GM18508 (cell line): ENCODE results near the gene MOGAT1.
A peak's percentile ranks its signal among the peaks of the same experiment; 100 is the strongest.
"Not testable (repeated sequence)": the region's sequence is repeated elsewhere in the genome, so short reads cannot be mapped to it uniquely, and the experiment has no call there.

ENCODE experiments used
- ATAC-seq: cut with Tn5 transposase; IDR thresholded peaks from one replicate; pipeline ENCODE4 v1.9.1; 2021; ENCODE audit warnings: moderate number of reproducible peaks; ENCODE audit not compliant: insufficient read depth, unreplicated experiment

The MOGAT1 gene

DNA sequence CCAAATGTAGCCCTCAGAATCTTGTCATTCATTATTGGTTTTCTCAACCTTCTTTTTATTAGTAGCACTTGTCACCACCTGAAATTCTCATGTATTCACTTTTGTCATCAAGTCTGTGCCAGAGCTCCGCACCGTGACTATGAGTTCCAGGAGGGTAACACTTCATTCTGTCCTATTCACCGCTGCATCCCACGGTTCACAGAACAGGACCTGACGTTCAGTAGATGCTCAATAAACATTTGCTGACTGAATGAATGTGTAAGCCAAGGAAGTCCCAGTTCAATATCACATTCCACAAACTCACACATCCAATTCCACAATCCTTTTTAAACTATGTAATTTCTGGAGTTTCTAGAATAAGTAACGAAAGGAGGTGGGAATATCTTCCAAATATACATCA is 65.5 kb downstream of the MOGAT1 start:
- ATAC-seq: no peak

GRCh38 chr2:222738312-222738711 is 66.9 kb downstream of the MOGAT1 start:
- no peak for ATAC-seq

DNA sequence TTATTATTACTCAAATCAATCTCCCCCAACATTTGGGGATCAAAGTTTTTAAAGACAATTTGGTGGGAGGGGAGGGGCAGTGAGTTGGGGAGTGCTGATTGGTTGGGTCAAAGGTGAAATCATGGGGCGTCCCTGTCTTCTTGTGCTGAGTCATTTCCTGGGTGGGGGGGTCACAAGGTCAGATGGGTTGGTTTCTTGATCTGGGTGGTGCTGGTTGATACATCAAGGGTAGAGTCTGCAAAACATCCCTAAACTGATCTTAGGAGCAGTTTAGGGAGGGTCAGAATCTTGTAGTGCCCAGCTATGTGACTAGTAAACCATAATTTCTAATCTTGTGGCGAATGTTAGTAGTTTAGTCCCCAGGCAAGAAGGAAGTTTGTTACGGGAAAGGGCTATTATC is 67.4 kb downstream of the MOGAT1 start:
- no peak for ATAC-seq

DNA sequence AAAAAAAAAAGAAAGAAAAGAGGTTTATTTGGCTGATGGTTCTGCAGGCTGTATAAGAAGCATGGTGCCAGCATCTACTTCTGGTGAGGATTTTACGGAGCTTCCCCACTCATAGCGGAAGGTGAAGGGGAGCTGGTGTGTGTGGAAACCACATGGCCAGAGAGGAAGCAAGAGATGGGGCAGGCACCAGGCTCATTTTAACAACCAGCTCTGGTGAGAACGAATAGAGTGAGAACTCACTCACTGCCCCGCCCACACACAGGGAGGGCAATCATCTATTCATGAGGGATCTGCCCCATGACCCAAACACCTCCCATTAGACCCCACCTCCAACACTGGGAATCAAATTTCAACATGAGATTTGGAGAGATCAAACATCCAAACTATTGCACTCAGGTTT is 68.5 kb downstream of the MOGAT1 start:
- no peak for ATAC-seq

DNA sequence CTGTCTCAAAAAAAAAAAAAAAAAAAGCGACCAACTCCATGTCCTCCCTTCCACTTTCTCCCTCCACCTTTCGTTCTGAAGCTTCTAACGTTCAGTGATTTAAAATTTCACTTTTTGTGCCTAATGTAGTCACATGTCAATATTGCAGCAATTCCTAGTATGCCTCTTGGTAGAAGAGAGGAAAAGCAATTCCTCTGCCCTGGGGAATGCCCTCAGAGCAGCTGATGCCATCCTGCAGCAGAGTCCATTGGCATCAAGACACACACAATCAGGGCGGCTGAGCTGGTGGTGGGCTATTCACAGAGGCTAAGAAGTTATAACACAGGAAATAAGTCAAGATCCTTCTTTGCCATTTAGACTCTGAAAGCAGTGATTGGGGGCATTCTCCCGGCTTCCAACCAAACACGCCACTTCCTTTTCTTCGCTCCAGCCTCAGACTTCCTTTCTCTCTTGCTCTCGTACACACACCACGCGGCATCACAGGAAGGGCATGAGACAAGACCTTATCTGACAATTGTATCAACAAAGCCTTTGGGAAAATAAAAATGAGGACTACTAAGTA is 71.9 kb downstream of the MOGAT1 start:
- no peak for ATAC-seq

DNA sequence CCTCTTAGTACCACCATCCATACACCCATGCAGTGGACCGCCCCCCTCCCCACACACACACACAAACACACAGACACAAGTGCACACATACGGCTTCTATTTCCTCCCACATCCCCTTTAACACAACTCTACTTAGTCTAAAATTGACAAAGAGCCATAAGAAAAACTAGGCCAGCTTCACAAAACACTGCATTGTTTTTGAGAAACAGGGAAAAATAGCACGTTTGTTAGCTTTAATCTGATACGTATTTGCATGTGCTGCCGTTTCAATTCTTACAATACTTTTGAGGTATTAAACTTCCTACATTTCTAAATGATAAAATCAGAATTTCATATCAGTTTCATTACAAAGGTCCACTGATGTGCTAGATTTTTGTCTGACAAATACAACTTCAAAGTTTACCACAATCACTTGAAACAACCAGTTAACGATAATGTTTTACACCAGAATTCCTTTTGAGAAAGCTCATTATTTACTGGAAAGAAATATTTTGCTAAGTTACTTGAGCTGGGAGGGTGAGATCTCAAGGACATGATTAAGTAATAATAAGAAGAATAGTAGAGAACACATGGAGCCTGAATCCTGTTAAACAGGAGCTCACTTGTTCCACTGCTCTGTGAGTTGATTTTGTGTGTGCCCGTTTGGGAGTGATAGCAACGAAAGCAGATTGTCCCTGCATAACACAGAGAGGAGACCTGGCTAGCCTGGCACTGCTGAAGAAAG is 74.5 kb downstream of the MOGAT1 start:
- no peak for ATAC-seq

- peak; percentile 54 for ATAC-seq
Measured at GRCh38 chr2:222747526-222748160, 76.2 kb downstream of the MOGAT1 start.

DNA sequence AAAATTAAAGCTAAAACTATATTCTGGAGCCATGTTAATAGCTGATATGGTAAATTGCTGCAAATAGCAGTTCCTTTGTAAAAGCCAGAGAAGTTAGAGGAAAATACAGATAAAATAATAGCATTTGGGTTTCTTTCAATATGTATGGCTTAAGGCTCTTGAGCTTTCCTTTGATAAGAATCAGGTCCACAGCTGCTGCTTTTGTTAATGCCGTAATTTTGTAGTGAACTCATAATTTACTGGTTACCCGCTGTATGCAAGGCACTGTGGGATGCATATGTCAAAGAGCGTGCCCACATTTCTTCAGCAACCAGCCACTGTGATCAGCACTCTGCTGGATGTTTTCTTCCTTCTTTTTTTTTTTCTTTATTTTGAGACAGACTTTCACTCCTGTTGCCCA is 79.1 kb downstream of the MOGAT1 start:
- no peak for ATAC-seq

DNA sequence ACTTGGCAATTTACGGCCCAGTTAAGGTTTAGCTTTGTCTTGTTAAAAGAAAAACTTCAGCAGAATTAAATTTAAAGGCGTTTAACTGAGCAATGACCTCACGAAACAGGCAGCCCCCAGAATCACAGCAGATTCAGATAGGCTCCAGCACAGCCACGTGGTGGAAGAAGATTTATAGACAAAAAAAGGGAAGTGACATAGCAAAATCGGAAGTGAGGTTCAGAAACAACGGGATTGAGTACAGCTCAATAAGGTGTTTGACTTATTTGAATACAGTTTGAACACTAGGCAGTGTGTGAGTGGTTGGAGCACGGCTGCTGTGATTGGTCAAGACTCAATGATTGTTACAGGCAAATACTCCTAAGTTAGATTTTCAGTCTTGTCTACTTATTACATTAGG is 79.8 kb downstream of the MOGAT1 start:
- ATAC-seq: no peak

GRCh38 chr2:222751821-222752719 is 80.6 kb downstream of the MOGAT1 start:
- no peak for ATAC-seq

- no peak for ATAC-seq
Measured at GRCh38 chr2:222752746-222753145, 81.3 kb downstream of the MOGAT1 start.

DNA sequence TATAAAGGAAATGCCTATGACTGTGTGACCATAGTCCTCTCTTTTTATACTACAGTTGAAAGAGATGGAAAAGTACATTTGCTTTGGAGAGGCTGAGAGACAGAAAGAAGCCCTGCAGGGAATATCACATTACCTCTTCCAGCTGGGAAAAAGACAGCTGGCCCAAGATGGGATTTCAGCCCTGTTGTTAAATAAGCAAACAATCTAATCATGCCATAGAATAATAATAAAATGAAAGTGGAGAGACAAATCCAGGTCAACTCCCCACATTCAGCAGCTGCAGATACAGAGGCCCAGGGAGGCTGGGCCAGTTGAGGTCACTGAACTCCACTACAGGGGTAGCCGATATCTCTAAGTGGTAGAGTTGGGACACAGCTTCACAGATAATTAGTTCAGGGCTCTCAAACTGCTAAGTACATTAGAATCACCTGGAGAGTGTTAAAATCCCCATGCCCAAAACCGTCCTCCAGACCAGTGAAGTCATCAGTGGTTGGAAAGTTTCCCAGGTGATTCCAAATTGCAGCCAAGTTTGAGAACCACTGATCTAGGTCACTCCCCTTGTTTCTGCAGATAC is 81.9 kb downstream of the MOGAT1 start:
- no peak for ATAC-seq

- ATAC-seq: no peak
Measured at GRCh38 chr2:222754324-222754930, 83.0 kb downstream of the MOGAT1 start.

- not testable (repeated sequence) for ATAC-seq
Measured at GRCh38 chr2:222755593-222755992, 84.1 kb downstream of the MOGAT1 start.

DNA sequence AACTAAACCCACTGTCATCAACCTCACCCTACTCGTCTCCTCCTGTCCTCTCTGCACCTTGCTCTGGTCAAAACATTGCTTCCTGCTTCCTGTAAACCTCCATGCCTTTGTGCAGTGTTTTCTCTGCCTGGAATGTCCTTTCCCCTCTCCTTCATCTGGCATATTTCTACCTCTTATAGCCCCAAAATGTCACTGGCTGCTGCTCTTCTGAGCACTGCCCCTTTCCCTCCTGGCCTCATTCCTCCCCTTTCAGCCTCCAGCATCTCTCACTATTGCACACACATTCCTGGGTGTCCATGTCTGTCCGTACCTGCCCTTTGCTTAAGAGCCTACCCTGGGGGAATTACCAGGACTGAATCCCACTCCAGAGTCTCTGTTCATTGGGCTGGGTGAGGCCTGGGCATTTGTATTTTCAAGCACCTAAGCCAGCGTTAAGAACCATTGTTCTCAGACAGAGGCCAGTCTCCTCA is 84.9 kb downstream of the MOGAT1 start:
- ATAC-seq: no peak

- no peak for ATAC-seq
Measured at GRCh38 chr2:222756951-222757650, 85.6 kb downstream of the MOGAT1 start.
